ENCODE measurements around the gene TRIM71.

- TF ChIP-seq CTCF (IDR thresholded peaks at IDR 0.05) (no peak), POLR2A (IDR thresholded peaks at IDR 0.05) (no peak)
Observed at GRCh38 chr3:32817558-32818228, at the start of gene TRIM71.
